22Rv1 (cell line): ENCODE data around the gene NDE1.
"Not testable (repeated sequence)": the region's sequence is repeated elsewhere in the genome, so short reads cannot be mapped to it uniquely, and the experiment has no call there.

Source experiments
- H3K27ac ChIP-seq: fragments of 450-650 bp; 2 replicates; pipeline ENCODE4 v1.5.1; 2017
- CTCF ChIP-seq: fragments of 450-650 bp; IDR thresholded peaks from 2 replicates; pipeline ENCODE4 v1.5.1; 2017; ENCODE audit warnings: mild to moderate bottlenecking
- ZFX ChIP-seq: fragments of 450-650 bp; IDR thresholded peaks from 2 replicates; pipeline ENCODE4 v1.6.1; 2017; ENCODE audit warnings: antibody characterized with exemption, borderline replicate concordance

NDE1 gene

GRCh38 chr16:15715221-15715620 lies 65.2 kb downstream of the NDE1 start:
- no peak overlapping the region for H3K27ac ChIP-seq
- TF ChIP-seq CTCF (no peak), ZFX (no peak)

GRCh38 chr16:15716694-15717447 lies 66.8 kb downstream of the NDE1 start:
- TF ChIP-seq CTCF = no peak
- TF ChIP-seq ZFX = no peak
- no peak overlapping the region for H3K27ac ChIP-seq

- TF ChIP-seq ZFX = no peak
- no peak for TF ChIP-seq CTCF
- no peak overlapping the region for H3K27ac ChIP-seq
Measured at GRCh38 chr16:15721018-15721417, 71.0 kb downstream of the NDE1 start.

- TF ChIP-seq CTCF (no peak), ZFX (no peak)
- H3K27ac ChIP-seq = no peak overlapping the region
Measured at GRCh38 chr16:15723808-15724207, 73.8 kb downstream of the NDE1 start.

- TF ChIP-seq CTCF (no peak), ZFX (no peak)
- no peak overlapping the region for H3K27ac ChIP-seq
Measured at GRCh38 chr16:15725641-15726240, 75.7 kb downstream of the NDE1 start.

GRCh38 chr16:15726715-15727114 lies 76.7 kb downstream of the NDE1 start:
- no peak overlapping the region for H3K27ac ChIP-seq
- TF ChIP-seq CTCF (no peak), ZFX (no peak)

- H3K27ac ChIP-seq = not testable (repeated sequence)
Measured at GRCh38 chr16:15727697-15728096, 77.7 kb downstream of the NDE1 start.

- no peak for TF ChIP-seq CTCF
- TF ChIP-seq ZFX = no peak
- no peak overlapping the region for H3K27ac ChIP-seq
Measured at GRCh38 chr16:15729152-15729551, 79.1 kb downstream of the NDE1 start.
